ENCODE measurements around the gene FBXO47. TPM values are rescaled to one million over a fixed set of nuclear protein-coding genes. Genes with fewer than 3 reads are reported as not detected.

The FBXO47 gene
- total and polyA plus RNA-seq, 2 of the 4 experiments (the other 2 are of a cell fraction) = under 0.01 TPM; not detected in 1

- POLR2A ChIA-PET (ENCODE audit: unreplicated experiment) = no interaction called here
- H3K9me3 ChIP-seq (ENCODE audit: control insufficient read depth, insufficient read depth, low read length) = no peaks in the 10 kb centered on the region
- no peaks in the 10 kb centered on the region for H3K27me3 ChIP-seq (ENCODE audit: control insufficient read depth, insufficient read depth, low read length)
- H4K20me1 ChIP-seq (ENCODE audit: insufficient read depth, low read length) = peaks cover 73% of the 10 kb centered on the region
- no peak overlapping the region; the same call in 1 of the 2 replicates for H2AK5ac ChIP-seq (ENCODE audit: low read depth, low read length)
- H3K9me1 ChIP-seq (ENCODE audit: insufficient read depth, low read length) = peaks cover 20% of the 10 kb centered on the region
- H3K4me1 ChIP-seq (ENCODE audit: control insufficient read depth, insufficient read depth, low read length) = peaks cover 6% of the 10 kb centered on the region; the same call in 1 of the 2 replicates
- 0 out of 4 replicates have a peak overlapping the region, but pooled peaks of 1 of the 2 experiments have one; percentile 29 for H4K8ac ChIP-seq (ENCODE audit: low read depth in 2 of 2, low read length in 2 of 2)
- no peak overlapping the region for H4K91ac ChIP-seq (ENCODE audit: insufficient read depth, low read depth, low read length)
- H2BK120ac ChIP-seq (ENCODE audit: low read depth, low read length) = no peak overlapping the region
- ATAC-seq (ENCODE audit: low read depth) = no peak; the same call in 1 of the 2 replicates
- no peak overlapping the region for H3K27ac ChIP-seq (ENCODE audit: insufficient read depth, low read length)
- H2BK15ac ChIP-seq (ENCODE audit: low read depth, low read length) = no peak overlapping the region
- dilution Hi-C loops (cut with HindIII; ENCODE audit: low sequenced_read_pairs, unreplicated experiment) = no loop called here
- DNase-seq = no peak
- H3K18ac ChIP-seq (ENCODE audit: low read depth, low read length) = no peak overlapping the region
- H2BK5ac ChIP-seq (ENCODE audit: low read depth, low read length, poor library complexity, severe bottlenecking) = no peak overlapping the region
- no peak overlapping the region for H2BK20ac ChIP-seq (ENCODE audit: low read depth, low read length)
- H3K56ac ChIP-seq (ENCODE audit: extremely low read depth, insufficient read depth, low read length) = no peak overlapping the region
- peaks cover 89% of the 10 kb centered on the region for H3K36me3 ChIP-seq (ENCODE audit: control insufficient read depth, insufficient read depth, low read length)
- H3K4ac ChIP-seq (ENCODE audit: low read depth, low read length) = no peak overlapping the region
- peaks cover 63 to 94% of the 10 kb centered on the region in 2 experiments; a peak in 3 of 4 replicates for H3K79me1 ChIP-seq (ENCODE audit: low read depth in 1 of 2, low read length in 2 of 2)
- H3K9ac ChIP-seq (ENCODE audit: low read depth, low read length) = no peak overlapping the region
- CTCF ChIA-PET = no interaction called here
- no peak overlapping the region for H3K4me3 ChIP-seq (ENCODE audit: insufficient read depth, low read depth, low read length)
- in situ Hi-C loops (cut with MboI; ENCODE audit: low sequenced_read_pairs) = no loop called here
- no peak overlapping the region for H3K23ac ChIP-seq (ENCODE audit: low read depth, low read length)
- peak overlapping the region; percentile 49 for H2AFZ ChIP-seq (replicated peaks; ENCODE audit: low read length, poor library complexity)
- 95% methylated on average over 4 of the region's 20 CpGs; no CpG with 5 or more reads in 1 of the 2 experiments for WGBS, 2 experiments (ENCODE audit: extremely low coverage in 2 of 2, insufficient read length in 1 of 2)
- BruUV-seq (replicated peaks) = no TSS peak
- no peak overlapping the region for H2AK9ac ChIP-seq (replicated peaks; ENCODE audit: low read depth, low read length, poor library complexity)
- intact Hi-C loops (cut with micrococcal nuclease) = no loop called here
- H3K4me2 ChIP-seq (ENCODE audit: low read depth, low read length) = no peak overlapping the region
- no peak for TF ChIP-seq BHLHE40 (IDR thresholded peaks at IDR 0.05; ENCODE audit: low read depth, low read length)
- no peak for TF ChIP-seq RCOR1 (IDR thresholded peaks at IDR 0.05; ENCODE audit: insufficient replicate concordance, low read length)
- no peak for TF ChIP-seq MAZ (IDR thresholded peaks at IDR 0.05; ENCODE audit: borderline replicate concordance, low read depth, low read length)
- TF ChIP-seq MAFK (IDR thresholded peaks at IDR 0.05; ENCODE audit: low read depth, low read length) = no peak
- no peak for TF ChIP-seq NFE2L2 (IDR thresholded peaks at IDR 0.05; ENCODE audit: low read depth, low read length)
- TF ChIP-seq, protein P1, sequence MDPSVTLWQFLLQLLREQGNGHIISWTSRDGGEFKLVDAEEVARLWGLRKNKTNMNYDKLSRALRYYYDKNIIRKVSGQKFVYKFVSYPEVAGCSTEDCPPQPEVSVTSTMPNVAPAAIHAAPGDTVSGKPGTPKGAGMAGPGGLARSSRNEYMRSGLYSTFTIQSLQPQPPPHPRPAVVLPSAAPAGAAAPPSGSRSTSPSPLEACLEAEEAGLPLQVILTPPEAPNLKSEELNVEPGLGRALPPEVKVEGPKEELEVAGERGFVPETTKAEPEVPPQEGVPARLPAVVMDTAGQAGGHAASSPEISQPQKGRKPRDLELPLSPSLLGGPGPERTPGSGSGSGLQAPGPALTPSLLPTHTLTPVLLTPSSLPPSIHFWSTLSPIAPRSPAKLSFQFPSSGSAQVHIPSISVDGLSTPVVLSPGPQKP (IDR thresholded peaks at IDR 0.05; ENCODE audit: borderline replicate concordance, low read depth, low read length) = no peak
- no peak for TF ChIP-seq CEBPB (IDR thresholded peaks at IDR 0.05; ENCODE audit: low read depth, low read length)
- TF ChIP-seq RFX5 (IDR thresholded peaks at IDR 0.05; ENCODE audit: low read depth, low read length) = no peak
- TF ChIP-seq POLR2A (IDR thresholded peaks at IDR 0.05; ENCODE audit: low read depth, low read length) = no peak
- no peak for TF ChIP-seq CHD1 (IDR thresholded peaks at IDR 0.05; ENCODE audit: low read depth, low read length)
- no peak for TF ChIP-seq MXI1 (IDR thresholded peaks at IDR 0.05; ENCODE audit: borderline replicate concordance, low read depth, low read length)
- no peak for TF ChIP-seq RAD21 (IDR thresholded peaks at IDR 0.05; ENCODE audit: low read length)
- TF ChIP-seq USF2 (IDR thresholded peaks at IDR 0.05; ENCODE audit: low read depth, low read length) = no peak
- no peak for TF ChIP-seq SMC3 (IDR thresholded peaks at IDR 0.05; ENCODE audit: low read depth, low read length)
- H3K14ac ChIP-seq (replicated peaks; ENCODE audit: low read depth, low read length) = no peak overlapping the region
- H4K5ac ChIP-seq (ENCODE audit: low read depth, low read length) = no peak overlapping the region
Observed at GRCh38 chr17:38914741-38915638, 52.2 kb downstream of the FBXO47 start.
